Inflammatory macrophage (primary cell): Measurements from ENCODE around the gene CASTOR1.

Experiments
- DNase-seq, 2 donors: peaks; one replicate each; pipeline ENCODE4 v3.0.0-alpha.2; 2020 to 2022

Gene CASTOR1

DNA sequence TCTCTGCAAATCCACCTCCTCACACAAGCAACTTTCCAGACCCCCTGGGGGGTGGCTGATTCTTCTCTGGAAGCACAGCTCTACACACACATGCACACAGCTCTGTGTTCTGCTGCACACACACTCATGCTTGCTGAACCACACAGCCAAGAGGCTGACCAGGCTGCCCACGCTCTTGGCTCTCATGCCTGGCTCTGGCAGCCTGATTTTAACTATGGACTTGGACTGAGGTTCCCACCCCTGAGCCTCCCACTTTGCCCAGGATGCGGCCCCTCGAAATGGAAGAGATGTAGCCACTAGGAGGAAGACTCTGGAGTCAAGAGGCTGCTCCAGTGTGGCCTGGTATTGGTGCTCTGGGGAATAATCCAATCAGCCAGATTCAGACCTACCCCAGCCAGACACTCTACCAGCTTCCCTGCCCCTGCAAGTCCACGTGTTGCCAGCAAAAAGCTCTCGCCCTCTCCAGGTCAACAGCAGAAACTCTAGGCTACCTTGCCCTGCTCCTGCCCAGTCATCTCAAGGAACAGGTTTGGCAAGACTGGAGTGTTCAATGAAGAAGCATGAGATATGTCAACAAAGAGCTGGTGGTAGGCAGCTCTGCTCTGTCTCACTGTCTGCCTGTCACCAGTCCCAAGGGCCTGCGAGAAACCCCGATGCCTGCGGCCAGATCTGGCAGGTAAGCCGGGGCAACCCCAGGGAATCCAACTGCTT, 8.8 kb upstream of the CASTOR1 start:
- DNase-seq: no peak

DNA sequence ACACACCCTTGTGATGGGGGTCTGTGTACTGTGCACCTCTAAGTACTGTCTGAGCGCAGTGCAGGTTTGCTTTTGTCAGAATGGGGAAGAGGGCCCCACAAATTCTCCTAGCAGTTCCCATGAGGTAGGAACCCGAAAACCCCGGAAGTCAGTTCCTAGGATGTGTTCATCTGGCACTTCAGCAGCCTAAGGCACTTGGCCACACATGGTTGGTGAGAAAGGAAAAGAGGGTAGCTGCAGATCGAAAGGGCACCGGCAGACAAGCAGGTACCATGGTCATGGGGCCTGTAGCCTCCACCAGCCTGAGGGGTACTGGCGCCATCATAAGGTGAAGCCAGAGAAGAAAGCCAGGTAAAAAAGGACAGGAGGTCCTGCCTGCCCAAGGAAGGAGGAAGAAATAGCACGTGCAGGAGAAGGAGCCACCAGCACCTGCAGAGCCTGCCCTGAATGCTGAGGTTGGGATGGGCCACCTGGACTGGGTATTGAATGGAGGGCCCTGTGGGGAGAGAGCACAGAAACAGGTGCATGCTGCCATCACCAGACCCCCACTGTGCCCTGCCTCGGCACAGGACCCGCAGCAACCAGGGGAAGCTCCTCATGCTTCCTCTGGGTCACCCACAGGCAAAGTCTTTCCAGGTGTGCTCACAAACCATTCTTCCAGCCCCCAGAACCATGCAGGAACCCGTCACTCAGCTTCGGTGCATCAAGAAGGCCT, 8.1 kb upstream of the CASTOR1 start:
- no peak for DNase-seq

- no peak for DNase-seq
Measured at GRCh38 chr22:30296833-30297232, 7.5 kb upstream of the CASTOR1 start.

DNA sequence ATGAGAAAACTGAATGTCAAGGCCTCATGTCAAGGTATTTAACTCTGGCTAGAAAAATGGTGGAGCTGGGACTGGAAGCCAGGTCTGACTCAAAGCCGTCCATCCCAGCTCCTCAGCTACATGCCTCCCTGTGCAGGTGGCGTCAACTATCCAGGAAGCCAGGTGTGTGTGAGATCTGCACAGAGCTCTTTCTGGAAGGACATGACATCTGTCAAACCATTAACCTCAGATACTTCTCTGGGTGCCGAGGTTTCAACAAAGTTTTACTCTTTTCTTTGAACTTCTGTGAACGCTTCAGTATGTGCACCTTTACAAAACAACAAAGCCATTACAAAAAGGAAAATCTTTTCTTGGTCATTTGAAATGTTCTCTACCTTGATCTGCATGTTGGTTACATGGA, 7.0 kb upstream of the CASTOR1 start:
- DNase-seq: no peak

DNA sequence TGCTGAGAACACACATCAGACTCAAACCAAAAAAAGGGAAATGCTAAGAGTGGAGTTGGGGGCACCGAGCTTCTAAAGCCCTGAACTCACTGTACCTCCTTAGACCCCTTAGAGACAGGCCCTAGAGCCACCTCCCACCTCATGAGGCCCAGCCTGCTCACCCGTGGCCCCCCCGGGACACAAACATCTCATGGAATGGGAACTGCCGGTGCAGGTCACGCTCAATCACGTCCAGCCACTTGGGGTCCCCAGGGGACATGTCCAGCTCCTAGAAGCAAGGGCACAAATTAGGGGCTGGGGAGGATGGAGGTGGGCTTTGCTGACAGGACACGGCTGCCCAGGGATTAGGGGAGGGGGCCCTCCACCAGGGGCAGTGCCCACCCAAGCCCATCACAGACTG, 6.3 kb upstream of the CASTOR1 start:
- no peak for DNase-seq

- no peak for DNase-seq
Measured at GRCh38 chr22:30294830-30295229, 5.5 kb upstream of the CASTOR1 start.

GRCh38 chr22:30294066-30294465, 4.8 kb upstream of the CASTOR1 start:
- no peak for DNase-seq

GRCh38 chr22:30293026-30293425, 3.7 kb upstream of the CASTOR1 start:
- no peak for DNase-seq

GRCh38 chr22:30292069-30292970, 3.0 kb upstream of the CASTOR1 start:
- DNase-seq: no peak

- DNase-seq: no peak
Measured at GRCh38 chr22:30291058-30291892, 2.0 kb upstream of the CASTOR1 start.

- DNase-seq: no peak
Measured at GRCh38 chr22:30290342-30291057, 1.2 kb upstream of the CASTOR1 start.

- no peak for DNase-seq
Measured at GRCh38 chr22:30289980-30290313, 642 bp upstream of the CASTOR1 start.

- DNase-seq: no peak
Measured at GRCh38 chr22:30288419-30289140, 725 bp downstream of the CASTOR1 start.

- DNase-seq: peak; percentile 84 to 85
Measured at GRCh38 chr22:30287648-30288418, 1.5 kb downstream of the CASTOR1 start.

DNA sequence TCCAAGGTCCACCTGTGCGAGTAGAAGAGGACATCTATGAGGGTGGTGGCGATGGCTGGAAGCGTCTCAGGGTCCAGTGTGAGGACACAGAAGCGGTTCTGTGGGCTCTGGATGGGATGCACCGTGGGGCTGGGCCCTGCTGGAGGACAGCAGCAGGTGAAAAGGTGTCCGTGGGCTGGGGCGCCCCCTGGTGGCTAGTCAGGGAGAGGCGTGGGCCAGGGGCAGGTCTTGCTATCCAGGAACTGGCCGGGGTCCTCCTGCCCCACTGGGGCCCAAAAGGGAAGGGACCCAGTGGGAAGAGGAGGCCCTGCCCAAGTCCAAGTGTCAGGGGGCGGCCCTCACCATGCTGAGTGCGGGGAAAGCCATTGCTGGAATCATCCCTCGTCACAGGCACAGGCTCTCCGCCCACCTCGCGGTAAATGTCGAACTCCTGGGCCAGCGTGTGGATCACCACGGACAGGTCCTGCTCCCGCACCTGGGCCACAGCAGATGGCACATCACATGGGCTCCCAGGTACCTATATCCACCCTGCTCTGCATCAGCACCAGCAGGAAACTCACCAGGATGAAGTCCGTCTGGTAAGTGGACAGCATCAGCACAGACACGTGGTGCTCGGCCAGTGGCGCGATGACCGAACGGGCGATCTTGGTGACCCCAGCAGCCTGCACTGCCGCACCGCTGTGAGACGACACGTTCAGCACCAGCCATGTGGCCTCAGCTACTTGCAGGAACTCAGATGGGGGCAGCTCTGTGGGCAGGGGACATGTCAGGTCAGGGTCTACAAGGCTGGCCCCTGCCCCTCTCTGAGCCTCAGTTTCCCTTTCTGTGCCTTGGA, 2.3 kb downstream of the CASTOR1 start:
- DNase-seq: peak; percentile 57 to 64

- DNase-seq: no peak
Measured at GRCh38 chr22:30286331-30286730, 3.0 kb downstream of the CASTOR1 start.

DNA sequence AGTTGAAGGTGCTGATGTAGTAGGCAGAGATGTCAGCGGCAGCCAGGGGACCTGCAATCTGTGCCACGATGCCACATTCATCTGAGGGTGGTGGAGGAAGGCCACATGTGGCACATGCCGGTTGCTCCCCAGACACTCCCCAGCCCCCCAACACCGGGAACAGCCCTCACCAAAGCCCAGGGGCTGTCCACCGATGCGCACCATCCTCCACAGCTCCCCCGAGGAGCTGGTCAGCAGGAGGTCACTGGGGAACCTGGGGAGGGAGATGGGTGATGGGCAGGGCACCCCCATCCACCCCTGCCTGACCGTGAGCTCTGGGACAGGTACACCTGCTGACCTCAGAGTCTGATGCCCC, 3.5 kb downstream of the CASTOR1 start:
- DNase-seq: no peak

GRCh38 chr22:30285176-30285845, 4.0 kb downstream of the CASTOR1 start:
- DNase-seq: no peak

- DNase-seq: no peak
Measured at GRCh38 chr22:30284666-30285065, 4.6 kb downstream of the CASTOR1 start.
